Neural progenitor cell (in vitro differentiated cells): ENCODE measurements around the gene MRPS6. TPM values are rescaled to one million over a fixed set of nuclear protein-coding genes. Genes with fewer than 3 reads are reported as not detected.

Experiments used
- DNase-seq: peaks from one replicate; pipeline ENCODE4 v3.0.0-alpha.2; 2016; ENCODE audit warnings: low spot score
- H2AFZ ChIP-seq: fragments of 200-600 bp; sonication (generic); replicated peaks from 2 replicates; pipeline ENCODE4 v1.6.1; 2016; ENCODE audit warnings: antibody characterized with exemption
- H3F3A ChIP-seq: fragments of 200-600 bp; sonication (generic); 2 replicates; pipeline ENCODE4 v1.6.1; 2016; ENCODE audit warnings: antibody characterized with exemption, low read depth
- H3K27ac ChIP-seq: fragments of 200-600 bp; sonication (generic); 2 replicates; pipeline ENCODE4 v1.5.1; 2016; ENCODE audit warnings: mild to moderate bottlenecking
- H3K27me3 ChIP-seq: fragments of 200-600 bp; sonication (generic); 2 replicates; pipeline ENCODE4 v1.6.1; 2016; ENCODE audit warnings: mild to moderate bottlenecking, moderate library complexity
- H3K36me3 ChIP-seq: fragments of 200-600 bp; sonication (generic); 2 replicates; pipeline ENCODE4 v1.5.1; 2016
- H3K4me1 ChIP-seq: fragments of 200-600 bp; sonication (generic); 2 replicates; pipeline ENCODE4 v1.6.1; 2016; ENCODE audit warnings: mixed run types
- H3K4me2 ChIP-seq: fragments of 200-600 bp; sonication (generic); 2 replicates; pipeline ENCODE4 v1.6.1; 2016
- H3K4me3 ChIP-seq: fragments of 200-600 bp; sonication (generic); 2 replicates; pipeline ENCODE4 v1.5.1; 2016
- H3K79me2 ChIP-seq: fragments of 200-600 bp; sonication (generic); 2 replicates; pipeline ENCODE4 v1.6.1; 2016; ENCODE audit warnings: low read depth
- H3K9ac ChIP-seq: fragments of 200-600 bp; sonication (generic); 2 replicates; pipeline ENCODE4 v1.6.1; 2016
- H3K9me3 ChIP-seq: fragments of 200-600 bp; sonication (generic); 2 replicates; pipeline ENCODE4 v1.5.1; 2016; ENCODE audit warnings: low read depth
- H4K20me1 ChIP-seq: fragments of 200-600 bp; sonication (generic); 2 replicates; pipeline ENCODE4 v1.6.1; 2016; ENCODE audit warnings: low read depth
- H3K27ac Mint-ChIP-seq: 3 replicates; pipeline ENCODE4 v1.8.0; 2021; ENCODE audit warnings: mixed read lengths
- H3K27me3 Mint-ChIP-seq: 2 replicates; pipeline ENCODE4 v1.8.0; 2022; ENCODE audit warnings: low read depth, mild to moderate bottlenecking, inconsistent platforms, moderate library complexity, mixed read lengths; ENCODE audit not compliant: insufficient read depth
- H3K36me3 Mint-ChIP-seq: 3 replicates; pipeline ENCODE4 v1.8.0; 2021; ENCODE audit warnings: mixed read lengths
- H3K4me1 Mint-ChIP-seq: 3 replicates; pipeline ENCODE4 v1.8.0; 2021; ENCODE audit warnings: mixed read lengths
- H3K4me3 Mint-ChIP-seq: 3 replicates; pipeline ENCODE4 v1.8.0; 2021; ENCODE audit warnings: mild to moderate bottlenecking, moderate library complexity, mixed read lengths
- H3K9me3 Mint-ChIP-seq: 3 replicates; pipeline ENCODE4 v1.8.0; 2020; ENCODE audit warnings: mixed read lengths
- EZH2 ChIP-seq: fragments of 200-600 bp; sonication (generic); IDR thresholded peaks from 2 replicates; pipeline ENCODE4 v1.6.1; 2017; ENCODE audit warnings: antibody characterized with exemption, mild to moderate bottlenecking, moderate library complexity
- EZH2phosphoT487 ChIP-seq: fragments of 200-600 bp; sonication (generic); IDR thresholded peaks from 2 replicates; pipeline ENCODE4 v1.6.1; 2017; ENCODE audit warnings: antibody characterized with exemption
- total RNA-seq: library from RNA; depleted of rRNA; stranded (reverse); fragments of >200 nt; gene quantifications from 2 replicates; pipeline ENCODE4 v1.2.3, GENCODE V29; 2015; ENCODE audit warnings: low replicate concordance
- TF ChIP-seq, protein P1 (sequence below): fragments of 200-600 bp; sonication (generic); IDR thresholded peaks from 2 replicates; pipeline ENCODE4 v1.5.1; 2017; ENCODE audit warnings: antibody characterized with exemption, mild to moderate bottlenecking

The MRPS6 gene
- total RNA-seq, 1 donor from 2014 or later = 108 TPM

DNA sequence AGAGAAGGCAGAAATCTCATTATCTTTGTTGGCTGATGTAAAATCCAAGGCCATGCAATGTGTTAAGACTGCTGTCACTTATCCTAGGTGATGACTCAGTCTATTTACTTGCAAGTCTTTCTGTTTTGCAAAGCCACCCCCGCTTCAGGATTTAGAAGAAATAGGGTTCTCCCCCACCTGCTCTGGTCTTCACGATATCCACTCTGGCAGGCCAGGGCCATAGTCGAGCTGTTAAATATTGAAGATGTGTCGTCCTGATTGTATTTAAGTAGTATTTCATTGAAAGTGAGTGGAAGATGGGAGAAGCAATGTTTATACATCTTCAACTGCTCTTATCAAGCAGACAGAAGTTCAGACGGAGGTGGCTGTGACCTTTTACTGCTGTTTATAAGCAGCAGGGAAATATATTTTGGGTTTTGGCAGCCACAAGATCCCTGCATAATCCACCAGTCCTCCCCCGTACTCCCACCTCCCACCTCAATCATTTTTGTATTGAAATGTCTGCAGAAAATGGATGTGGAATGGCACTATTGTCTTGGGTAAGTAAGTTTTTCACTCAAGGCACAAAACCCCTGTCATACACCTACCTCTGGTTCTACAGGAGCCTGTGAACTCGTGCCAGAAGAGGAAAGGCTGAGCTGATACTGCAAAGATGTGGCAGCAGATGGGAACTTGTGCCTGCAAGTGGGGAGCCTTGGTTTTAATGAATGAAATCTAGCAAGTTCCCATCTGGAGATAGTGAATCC lies 117.4 kb downstream of the MRPS6 start:
- Mint-ChIP-seq H3K36me3 (peaks cover 24% of the 10 kb centered on the region), H3K4me3 (no peak overlapping the region), H3K9me3 (peaks cover 14% of the 10 kb centered on the region), H3K27ac (peak overlapping the region; percentile 76), H3K4me1 (peaks cover 22% of the 10 kb centered on the region), H3K27me3 (peaks cover 3% of the 10 kb centered on the region)
- H3K4me1 ChIP-seq = peaks cover 11% of the 10 kb centered on the region
- no peaks in the 10 kb centered on the region for H3K36me3 ChIP-seq
- no peaks in the 10 kb centered on the region for H4K20me1 ChIP-seq
- H3K4me2 ChIP-seq = no peak overlapping the region
- no peak for DNase-seq
- no peaks in the 10 kb centered on the region for H3K9me3 ChIP-seq
- H3F3A ChIP-seq = no peaks in the 10 kb centered on the region
- TF ChIP-seq EZH2phosphoT487 = no peak
- no peak for TF ChIP-seq EZH2
- TF ChIP-seq, protein P1, sequence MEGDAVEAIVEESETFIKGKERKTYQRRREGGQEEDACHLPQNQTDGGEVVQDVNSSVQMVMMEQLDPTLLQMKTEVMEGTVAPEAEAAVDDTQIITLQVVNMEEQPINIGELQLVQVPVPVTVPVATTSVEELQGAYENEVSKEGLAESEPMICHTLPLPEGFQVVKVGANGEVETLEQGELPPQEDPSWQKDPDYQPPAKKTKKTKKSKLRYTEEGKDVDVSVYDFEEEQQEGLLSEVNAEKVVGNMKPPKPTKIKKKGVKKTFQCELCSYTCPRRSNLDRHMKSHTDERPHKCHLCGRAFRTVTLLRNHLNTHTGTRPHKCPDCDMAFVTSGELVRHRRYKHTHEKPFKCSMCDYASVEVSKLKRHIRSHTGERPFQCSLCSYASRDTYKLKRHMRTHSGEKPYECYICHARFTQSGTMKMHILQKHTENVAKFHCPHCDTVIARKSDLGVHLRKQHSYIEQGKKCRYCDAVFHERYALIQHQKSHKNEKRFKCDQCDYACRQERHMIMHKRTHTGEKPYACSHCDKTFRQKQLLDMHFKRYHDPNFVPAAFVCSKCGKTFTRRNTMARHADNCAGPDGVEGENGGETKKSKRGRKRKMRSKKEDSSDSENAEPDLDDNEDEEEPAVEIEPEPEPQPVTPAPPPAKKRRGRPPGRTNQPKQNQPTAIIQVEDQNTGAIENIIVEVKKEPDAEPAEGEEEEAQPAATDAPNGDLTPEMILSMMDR = no peak
- no peaks in the 10 kb centered on the region for H3K27me3 ChIP-seq
- no peak overlapping the region for H3K4me3 ChIP-seq
- no peak overlapping the region for H2AFZ ChIP-seq
- no peaks in the 10 kb centered on the region for H3K79me2 ChIP-seq
- no peak overlapping the region for H3K27ac ChIP-seq
- H3K9ac ChIP-seq = no peak overlapping the region

- Histone ChIP-seq H3K9ac (no peak overlapping the region), H4K20me1 (no peaks in the 10 kb centered on the region), H3K27me3 (no peaks in the 10 kb centered on the region), H3K4me3 (no peak overlapping the region), H3K27ac (no peak overlapping the region), H2AFZ (no peak overlapping the region), H3K4me2 (no peak overlapping the region), H3K79me2 (no peaks in the 10 kb centered on the region), H3K4me1 (peaks cover 8% of the 10 kb centered on the region), H3K36me3 (no peaks in the 10 kb centered on the region), H3F3A (no peaks in the 10 kb centered on the region), H3K9me3 (no peaks in the 10 kb centered on the region)
- TF ChIP-seq EZH2 = no peak
- TF ChIP-seq EZH2phosphoT487 = no peak
- TF ChIP-seq, protein P1 = no peak
- Mint-ChIP-seq H3K9me3 (peaks cover 14% of the 10 kb centered on the region), H3K4me3 (no peak overlapping the region), H3K4me1 (peaks cover 19% of the 10 kb centered on the region), H3K27me3 (peaks cover 3% of the 10 kb centered on the region), H3K36me3 (peaks cover 24% of the 10 kb centered on the region), H3K27ac (no peak overlapping the region)
- no peak for DNase-seq
These were observed 118.5 kb downstream of the MRPS6 start for GRCh38 chr21:34191876-34192275.

Other genes with a start within 250 kb of the MRPS6 start
- 271 and 309 TPM in 2 replicates for gene ATP5PO, start 157.8 kb upstream of the MRPS6 start, total RNA-seq
- 31.8 and 44.3 TPM in 2 replicates for gene SLC5A3, start within 50 bp of the MRPS6 start, total RNA-seq